Activated T-cell treated with anti-CD3 and anti-CD28 coated beads for 48 hours (primary cell): ENCODE measurements around the gene TMEM115.

Experiments used
- DNase-seq: peaks from one replicate; pipeline ENCODE4 v3.0.0-alpha.2; 2020; ENCODE audit warnings: low read depth

Gene TMEM115

GRCh38 chr3:50331364-50331907, 27.9 kb downstream of the TMEM115 start:
- no peak for DNase-seq

- DNase-seq: no peak
Observed at GRCh38 chr3:50330330-50330729, 29.0 kb downstream of the TMEM115 start.

GRCh38 chr3:50327943-50328691, 31.2 kb downstream of the TMEM115 start, which contains the start of gene TUSC2:
TUSC2 (minus strand) TSS chr3:50328223; CDS start chr3:50328099, 124 bp downstream.
- peak; percentile 93 for DNase-seq

- DNase-seq: no peak
Observed at GRCh38 chr3:50327129-50327528, 32.2 kb downstream of the TMEM115 start.

- no peak for DNase-seq
Observed at GRCh38 chr3:50326182-50326541, 33.2 kb downstream of the TMEM115 start.

- no peak for DNase-seq
Observed at GRCh38 chr3:50325497-50326181, 33.7 kb downstream of the TMEM115 start.

GRCh38 chr3:50325113-50325480, 34.2 kb downstream of the TMEM115 start:
- no peak for DNase-seq

GRCh38 chr3:50324351-50325112, 34.8 kb downstream of the TMEM115 start:
- DNase-seq: peak; percentile 64

- DNase-seq: no peak
Observed at GRCh38 chr3:50323614-50324199, 35.6 kb downstream of the TMEM115 start.

GRCh38 chr3:50323092-50323600, 36.2 kb downstream of the TMEM115 start:
- no peak for DNase-seq

GRCh38 chr3:50322386-50323091, 36.8 kb downstream of the TMEM115 start, which contains the start of gene HYAL2:
HYAL2 (minus strand) TSS chr3:50322745; CDS start chr3:50320489, 2,256 bp downstream.
- no peak for DNase-seq

GRCh38 chr3:50322115-50322385, 37.3 kb downstream of the TMEM115 start:
- DNase-seq: no peak

- DNase-seq: peak; percentile 77
Observed at GRCh38 chr3:50321336-50322114, 37.8 kb downstream of the TMEM115 start.

- DNase-seq: peak; percentile 68
Observed at GRCh38 chr3:50320853-50321335, 38.4 kb downstream of the TMEM115 start.

GRCh38 chr3:50319894-50320625, 39.3 kb downstream of the TMEM115 start:
- no peak for DNase-seq

- no peak for DNase-seq
Observed at GRCh38 chr3:50319181-50319893, 40.0 kb downstream of the TMEM115 start.

- DNase-seq: no peak
Observed at GRCh38 chr3:50318615-50319014, 40.7 kb downstream of the TMEM115 start.

GRCh38 chr3:50318163-50318562, 41.2 kb downstream of the TMEM115 start:
- no peak for DNase-seq

GRCh38 chr3:50317300-50317699, 42.0 kb downstream of the TMEM115 start:
- DNase-seq: no peak
